Osteocyte (in vitro differentiated cells): ENCODE data around the gene PALD1. TPM values are rescaled to one million over a fixed set of nuclear protein-coding genes. Genes with fewer than 3 reads are reported as not detected.

Source experiments
- DNase-seq: peaks from one replicate; pipeline ENCODE4 v3.0.0; 2021; ENCODE audit warnings: mixed read lengths; ENCODE audit not compliant: unreplicated experiment; ENCODE audit errors: extremely low spot score
- H3K27ac Mint-ChIP-seq: one replicate; pipeline ENCODE4 v1.8.0; 2021; ENCODE audit warnings: mild to moderate bottlenecking, mixed read lengths; ENCODE audit not compliant: unreplicated experiment
- H3K27me3 Mint-ChIP-seq: one replicate; pipeline ENCODE4 v1.8.0; 2021; ENCODE audit warnings: mixed read lengths; ENCODE audit not compliant: unreplicated experiment
- H3K36me3 Mint-ChIP-seq: one replicate; pipeline ENCODE4 v1.8.0; 2021; ENCODE audit warnings: mixed read lengths; ENCODE audit not compliant: unreplicated experiment
- H3K4me1 Mint-ChIP-seq: one replicate; pipeline ENCODE4 v1.8.0; 2021; ENCODE audit warnings: mixed read lengths; ENCODE audit not compliant: unreplicated experiment
- H3K4me3 Mint-ChIP-seq: one replicate; pipeline ENCODE4 v1.8.0; 2021; ENCODE audit warnings: mild to moderate bottlenecking, moderate library complexity, mixed read lengths; ENCODE audit not compliant: unreplicated experiment
- H3K9me3 Mint-ChIP-seq: one replicate; pipeline ENCODE4 v1.8.0; 2021; ENCODE audit warnings: mixed read lengths; ENCODE audit not compliant: unreplicated experiment
- total RNA-seq: library from RNA; stranded (reverse); gene quantifications from 2 replicates; pipeline ENCODE4 v1.2.1, GENCODE V29; 2021
- TF ChIP-seq, protein P1 (sequence below): fragments of 200-600 bp; sonication (generic); IDR thresholded peaks from 2 replicates; pipeline ENCODE4 v1.5.0; 2021; ENCODE audit warnings: antibody characterized with exemption, mild to moderate bottlenecking, moderate library complexity

PALD1 gene
- total RNA-seq, 1 donor from 2014 or later: 3.1 TPM

DNA sequence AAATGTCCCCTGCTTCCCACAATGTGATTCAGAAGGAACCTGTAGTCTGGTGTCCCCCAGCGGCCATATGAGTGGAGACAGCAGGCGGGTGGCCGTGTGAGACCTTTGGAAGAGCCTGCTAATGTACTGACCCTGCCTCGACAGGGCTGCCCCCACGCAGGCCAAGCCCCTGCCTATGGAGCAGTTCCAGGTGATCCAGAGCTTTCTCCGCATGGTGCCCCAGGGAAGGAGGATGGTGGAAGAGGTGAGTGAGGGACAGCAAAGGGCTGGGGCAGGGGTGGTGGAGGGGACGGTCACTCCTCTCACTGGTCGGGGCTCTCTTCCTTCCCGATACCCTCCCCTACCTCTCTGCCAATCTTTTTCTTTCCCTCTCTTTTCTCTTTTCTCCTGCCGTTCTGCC lies 55.7 kb downstream of the PALD1 start:
- Mint-ChIP-seq H3K27ac (no peak overlapping the region), H3K27me3 (no peaks in the 10 kb centered on the region), H3K4me1 (peaks cover 3% of the 10 kb centered on the region), H3K9me3 (no peaks in the 10 kb centered on the region), H3K36me3 (no peaks in the 10 kb centered on the region), H3K4me3 (no peak overlapping the region)
- DNase-seq: no peak
- TF ChIP-seq, protein P1, sequence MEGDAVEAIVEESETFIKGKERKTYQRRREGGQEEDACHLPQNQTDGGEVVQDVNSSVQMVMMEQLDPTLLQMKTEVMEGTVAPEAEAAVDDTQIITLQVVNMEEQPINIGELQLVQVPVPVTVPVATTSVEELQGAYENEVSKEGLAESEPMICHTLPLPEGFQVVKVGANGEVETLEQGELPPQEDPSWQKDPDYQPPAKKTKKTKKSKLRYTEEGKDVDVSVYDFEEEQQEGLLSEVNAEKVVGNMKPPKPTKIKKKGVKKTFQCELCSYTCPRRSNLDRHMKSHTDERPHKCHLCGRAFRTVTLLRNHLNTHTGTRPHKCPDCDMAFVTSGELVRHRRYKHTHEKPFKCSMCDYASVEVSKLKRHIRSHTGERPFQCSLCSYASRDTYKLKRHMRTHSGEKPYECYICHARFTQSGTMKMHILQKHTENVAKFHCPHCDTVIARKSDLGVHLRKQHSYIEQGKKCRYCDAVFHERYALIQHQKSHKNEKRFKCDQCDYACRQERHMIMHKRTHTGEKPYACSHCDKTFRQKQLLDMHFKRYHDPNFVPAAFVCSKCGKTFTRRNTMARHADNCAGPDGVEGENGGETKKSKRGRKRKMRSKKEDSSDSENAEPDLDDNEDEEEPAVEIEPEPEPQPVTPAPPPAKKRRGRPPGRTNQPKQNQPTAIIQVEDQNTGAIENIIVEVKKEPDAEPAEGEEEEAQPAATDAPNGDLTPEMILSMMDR: no peak

DNA sequence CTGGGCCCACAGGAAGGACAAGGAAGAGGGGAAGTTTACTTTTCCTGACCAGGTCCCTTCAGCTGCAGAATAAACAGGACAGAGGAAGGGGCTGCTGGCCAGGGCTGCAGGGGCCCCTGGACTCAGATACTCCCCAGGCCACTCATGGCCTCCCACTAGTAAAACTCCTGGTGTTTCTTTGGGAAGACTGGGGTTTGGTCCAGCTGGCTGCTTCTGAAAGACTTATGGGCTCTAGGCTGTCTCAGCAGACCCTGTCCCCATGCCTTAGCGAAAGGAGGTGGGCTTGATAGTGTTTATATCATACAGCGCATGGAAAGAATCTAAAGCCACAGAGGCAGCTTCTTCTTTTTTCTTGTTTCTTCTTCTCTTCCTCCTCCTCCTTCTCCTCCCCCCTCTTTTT lies 56.4 kb downstream of the PALD1 start:
- TF ChIP-seq, protein P1: no peak
- no peak overlapping the region for H3K27ac Mint-ChIP-seq

DNA sequence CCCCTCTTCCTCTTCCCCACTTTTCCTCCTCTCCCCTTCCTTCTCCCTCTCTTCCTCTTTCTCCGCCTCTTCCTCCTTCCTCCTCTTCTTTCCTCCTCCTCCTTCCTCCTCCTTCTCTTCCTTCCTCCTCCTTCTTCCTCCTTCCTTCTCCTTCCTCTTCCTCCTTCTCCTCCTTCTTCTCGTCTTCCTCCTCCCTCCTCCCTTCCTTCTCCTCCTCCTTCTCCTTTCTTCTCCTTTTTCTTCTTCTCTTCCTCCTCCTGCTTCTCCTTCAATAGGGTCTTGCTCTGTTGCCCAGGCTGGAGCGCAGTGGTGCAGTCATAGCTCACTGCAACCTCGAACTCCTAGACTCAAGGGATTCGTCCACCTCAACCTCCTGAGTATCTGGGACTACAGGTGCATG lies 56.9 kb downstream of the PALD1 start:
- no peaks in the 10 kb centered on the region for H3K9me3 Mint-ChIP-seq
- H3K4me1 Mint-ChIP-seq: peaks cover 3% of the 10 kb centered on the region
- no peak overlapping the region for H3K27ac Mint-ChIP-seq
- no peak for DNase-seq
- TF ChIP-seq, protein P1: no peak
- H3K4me3 Mint-ChIP-seq: no peak overlapping the region
- no peaks in the 10 kb centered on the region for H3K27me3 Mint-ChIP-seq
- H3K36me3 Mint-ChIP-seq: no peaks in the 10 kb centered on the region

More for the DNA sequence above, 56.4 kb downstream of the PALD1 start:
- DNase-seq: no peak
- H3K27me3 Mint-ChIP-seq: no peaks in the 10 kb centered on the region
- no peak overlapping the region for H3K4me3 Mint-ChIP-seq
- H3K4me1 Mint-ChIP-seq: peaks cover 3% of the 10 kb centered on the region
- H3K9me3 Mint-ChIP-seq: no peaks in the 10 kb centered on the region
- H3K36me3 Mint-ChIP-seq: no peaks in the 10 kb centered on the region

DNA sequence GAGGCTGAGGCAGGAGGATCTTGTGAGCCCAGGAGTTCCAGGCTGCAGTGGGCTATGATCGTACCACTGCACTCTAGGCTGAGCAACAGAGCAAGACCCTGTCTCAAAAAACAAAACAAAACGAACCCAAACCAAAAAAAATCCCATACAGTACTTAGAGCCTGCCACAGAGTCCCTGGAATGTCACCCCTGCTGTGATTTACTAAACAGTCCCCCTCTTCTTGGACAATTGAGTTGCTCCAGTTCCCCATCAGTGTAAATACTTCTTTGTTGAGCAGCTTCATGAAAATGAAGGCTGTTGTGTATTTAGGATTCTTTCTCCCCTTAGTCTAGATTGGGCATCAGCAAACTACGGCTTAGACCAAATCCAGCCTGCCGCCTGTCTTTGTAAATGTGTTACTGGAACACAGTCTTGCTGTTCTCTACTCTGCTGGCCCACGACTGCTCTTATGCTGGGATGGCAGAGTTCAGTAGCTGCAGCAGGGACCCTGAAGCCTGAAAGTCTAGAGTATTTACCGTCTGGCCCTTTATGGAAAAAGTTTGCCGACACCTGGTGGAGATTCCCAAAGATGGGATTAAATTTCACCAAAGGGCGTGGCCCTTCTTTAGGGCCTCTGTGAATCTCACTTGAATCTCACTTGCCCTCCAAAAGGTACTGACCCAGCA lies 57.8 kb downstream of the PALD1 start:
- Mint-ChIP-seq H3K9me3 (no peaks in the 10 kb centered on the region), H3K27me3 (no peaks in the 10 kb centered on the region), H3K4me1 (peaks cover 3% of the 10 kb centered on the region), H3K27ac (no peak overlapping the region), H3K4me3 (no peak overlapping the region), H3K36me3 (no peaks in the 10 kb centered on the region)
- DNase-seq: no peak
- TF ChIP-seq, protein P1: peak; percentile 14

DNA sequence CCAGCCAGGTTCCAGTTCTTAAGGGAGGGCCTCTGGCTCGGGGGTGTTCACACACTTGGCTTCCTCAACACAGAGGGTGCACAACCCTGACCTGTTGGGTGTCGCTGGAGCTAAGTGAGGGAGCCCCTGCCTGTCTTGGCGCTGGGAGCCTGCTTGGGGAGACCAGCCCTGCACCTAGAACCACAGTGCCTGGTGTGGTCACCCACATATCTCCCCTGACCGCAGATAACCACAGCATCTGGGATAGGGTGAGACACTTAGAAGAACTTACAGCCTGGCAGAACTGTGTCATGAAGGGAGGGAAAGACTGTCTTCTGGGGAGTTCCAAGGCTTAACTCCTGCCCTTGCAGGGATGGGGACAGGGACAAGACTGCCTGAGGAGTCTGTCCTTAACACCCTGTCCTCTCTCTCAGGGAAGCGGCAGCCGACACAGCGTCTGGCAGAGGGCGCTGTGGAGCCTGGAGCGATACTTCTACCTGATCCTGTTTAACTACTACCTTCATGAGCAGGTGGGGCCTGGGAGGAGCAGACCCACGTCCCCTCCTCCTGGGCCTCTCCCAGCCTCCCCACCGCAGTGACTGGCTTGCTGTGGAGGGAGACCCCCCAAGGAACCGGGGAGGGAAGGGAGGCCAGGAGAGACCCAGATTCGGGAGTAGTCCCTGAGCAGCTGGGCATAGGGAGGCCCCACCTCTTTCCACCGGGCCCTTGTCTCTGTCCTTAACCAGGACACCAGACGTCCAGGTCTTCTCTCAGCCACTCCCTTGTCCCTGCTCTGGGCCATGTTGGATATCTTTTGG lies 59.0 kb downstream of the PALD1 start:
- Mint-ChIP-seq H3K4me3 (no peak overlapping the region), H3K36me3 (no peaks in the 10 kb centered on the region), H3K27me3 (no peaks in the 10 kb centered on the region), H3K27ac (no peak overlapping the region), H3K9me3 (no peaks in the 10 kb centered on the region), H3K4me1 (peaks cover 3% of the 10 kb centered on the region)
- no peak for DNase-seq
- TF ChIP-seq, protein P1: peak; percentile 52
